Astrocyte of the spinal cord (primary cell): ENCODE data around the gene MBNL2.

Source experiments
- DNase-seq: peaks from one replicate; pipeline ENCODE4 v3.0.0; 2011; ENCODE audit warnings: low read depth, low spot score
- H3K4me3 ChIP-seq: 2 replicates; pipeline ENCODE4 v1.5.1; 2011; ENCODE audit warnings: low read depth, mild to moderate bottlenecking, low read length, moderate library complexity
- in situ Hi-C: cut with HindIII; loops from 2 replicates; pipeline ENCODE4 v1.10.0; 2017; ENCODE audit warnings: low sequenced_read_pairs
- TF ChIP-seq, protein P1 (sequence below): IDR thresholded peaks from 2 replicates; pipeline ENCODE4 v1.5.1; 2012; ENCODE audit warnings: low read depth, mild to moderate bottlenecking, low read length, inconsistent platforms

MBNL2 gene

DNA sequence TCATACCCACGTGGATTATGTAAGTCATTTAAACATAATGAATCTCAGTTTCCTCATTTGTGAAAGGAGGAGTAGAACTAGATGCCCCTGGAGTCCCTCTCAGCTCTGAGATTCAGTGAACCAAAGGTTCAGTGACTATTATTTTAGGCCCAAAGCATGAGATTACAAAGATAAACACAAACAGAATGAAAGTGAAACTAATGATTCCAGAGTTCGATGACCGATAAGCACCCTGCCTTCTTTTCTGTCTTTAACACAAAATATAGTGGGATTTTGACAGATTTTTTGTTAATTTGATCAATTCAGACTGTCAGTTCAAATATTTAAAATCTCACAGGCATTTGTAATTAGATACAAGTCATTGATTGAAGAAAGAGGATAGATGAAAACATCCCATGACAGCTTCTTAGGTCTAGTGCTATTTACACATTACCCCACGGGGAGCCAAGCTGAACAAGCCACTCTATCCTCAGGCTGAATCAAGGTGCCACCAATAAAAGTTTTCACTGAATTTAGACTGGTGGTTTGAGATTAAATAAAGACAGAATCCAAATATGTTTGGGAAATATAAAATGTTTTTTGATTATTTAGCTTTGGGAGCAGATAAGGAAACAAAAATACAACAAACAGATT lies 147.2 kb downstream of the MBNL2 start:
- DNase-seq: no peak
- in situ Hi-C loops: no loop called here

DNA sequence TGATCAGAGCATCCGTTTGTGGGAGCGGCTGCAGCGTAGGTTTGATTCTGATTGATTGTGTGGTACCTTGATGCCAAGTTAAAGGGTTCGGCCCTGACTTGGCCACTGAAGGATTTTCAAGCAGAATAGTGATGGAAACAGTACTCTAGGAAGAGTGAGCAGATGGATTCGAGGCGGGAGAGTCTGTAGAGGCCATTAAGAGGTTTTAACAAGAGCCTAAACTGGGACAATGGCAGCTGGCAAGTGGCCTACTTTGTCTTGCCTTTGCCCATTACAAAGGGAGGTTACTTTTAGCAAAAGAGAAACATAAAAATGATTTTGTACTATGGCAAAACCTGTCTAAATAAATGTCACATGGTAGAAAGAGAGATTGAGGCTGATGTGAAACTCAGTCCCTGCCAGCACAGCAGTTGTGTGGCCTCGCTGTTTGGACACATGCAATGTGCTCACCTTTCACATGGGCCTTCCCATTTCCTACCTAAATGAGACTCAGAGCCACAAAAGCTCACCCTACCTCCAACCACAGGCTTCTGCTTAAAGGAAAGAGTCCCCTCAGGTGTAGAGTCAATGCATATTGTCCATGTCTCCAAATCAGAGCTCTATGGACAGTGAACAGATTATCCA lies 149.5 kb downstream of the MBNL2 start:
- no peak overlapping the region for H3K4me3 ChIP-seq
- in situ Hi-C loops: no loop called here
- TF ChIP-seq, protein P1, sequence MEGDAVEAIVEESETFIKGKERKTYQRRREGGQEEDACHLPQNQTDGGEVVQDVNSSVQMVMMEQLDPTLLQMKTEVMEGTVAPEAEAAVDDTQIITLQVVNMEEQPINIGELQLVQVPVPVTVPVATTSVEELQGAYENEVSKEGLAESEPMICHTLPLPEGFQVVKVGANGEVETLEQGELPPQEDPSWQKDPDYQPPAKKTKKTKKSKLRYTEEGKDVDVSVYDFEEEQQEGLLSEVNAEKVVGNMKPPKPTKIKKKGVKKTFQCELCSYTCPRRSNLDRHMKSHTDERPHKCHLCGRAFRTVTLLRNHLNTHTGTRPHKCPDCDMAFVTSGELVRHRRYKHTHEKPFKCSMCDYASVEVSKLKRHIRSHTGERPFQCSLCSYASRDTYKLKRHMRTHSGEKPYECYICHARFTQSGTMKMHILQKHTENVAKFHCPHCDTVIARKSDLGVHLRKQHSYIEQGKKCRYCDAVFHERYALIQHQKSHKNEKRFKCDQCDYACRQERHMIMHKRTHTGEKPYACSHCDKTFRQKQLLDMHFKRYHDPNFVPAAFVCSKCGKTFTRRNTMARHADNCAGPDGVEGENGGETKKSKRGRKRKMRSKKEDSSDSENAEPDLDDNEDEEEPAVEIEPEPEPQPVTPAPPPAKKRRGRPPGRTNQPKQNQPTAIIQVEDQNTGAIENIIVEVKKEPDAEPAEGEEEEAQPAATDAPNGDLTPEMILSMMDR: no peak
- DNase-seq: no peak

More for the DNA sequence above, 147.2 kb downstream of the MBNL2 start:
- H3K4me3 ChIP-seq: peak overlapping the region; percentile 17
- TF ChIP-seq, protein P1: no peak

DNA sequence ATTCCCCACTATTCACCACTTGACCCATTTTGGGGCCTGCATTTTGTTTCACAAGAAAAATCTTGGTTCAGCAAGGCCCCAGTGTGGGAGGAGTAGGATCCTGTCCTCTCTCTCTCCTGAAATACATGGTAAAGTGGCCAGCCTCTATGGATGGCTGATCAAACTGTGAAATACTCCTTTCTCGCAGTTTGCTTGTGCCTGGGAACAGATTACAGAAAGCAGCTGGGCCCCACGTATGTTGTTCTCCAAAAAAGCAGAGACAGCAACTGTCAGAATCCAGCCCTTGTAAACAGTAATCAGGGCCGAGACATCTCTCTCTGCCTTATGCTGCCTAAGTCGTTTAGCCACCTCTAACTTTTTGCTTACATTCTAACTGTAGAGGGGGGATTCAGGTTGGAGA lies 150.8 kb downstream of the MBNL2 start:
- H3K4me3 ChIP-seq: no peak overlapping the region
- DNase-seq: no peak
- TF ChIP-seq, protein P1: no peak
- in situ Hi-C loops: no loop called here

DNA sequence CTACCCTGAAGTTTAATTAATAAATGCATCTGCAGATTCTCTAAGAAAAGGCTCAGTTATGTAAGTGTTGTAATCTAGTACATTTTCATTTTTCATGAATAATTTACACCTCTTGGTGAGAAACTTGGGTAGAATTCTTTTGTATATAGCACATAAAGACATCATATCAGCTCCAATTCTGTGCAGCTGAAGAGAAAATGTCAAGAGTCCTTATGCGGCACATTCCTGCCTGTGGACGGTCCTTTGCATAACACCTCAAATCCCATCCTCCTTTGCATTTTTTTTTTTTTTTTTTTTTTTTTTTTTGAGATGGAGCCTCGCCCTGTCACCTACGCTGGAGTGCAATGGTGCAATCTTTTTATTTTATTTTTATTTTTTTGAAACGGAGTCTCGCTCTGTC lies 151.7 kb downstream of the MBNL2 start:
- no peak overlapping the region for H3K4me3 ChIP-seq
- in situ Hi-C loops: no loop called here
- DNase-seq: no peak
- TF ChIP-seq, protein P1: no peak

DNA sequence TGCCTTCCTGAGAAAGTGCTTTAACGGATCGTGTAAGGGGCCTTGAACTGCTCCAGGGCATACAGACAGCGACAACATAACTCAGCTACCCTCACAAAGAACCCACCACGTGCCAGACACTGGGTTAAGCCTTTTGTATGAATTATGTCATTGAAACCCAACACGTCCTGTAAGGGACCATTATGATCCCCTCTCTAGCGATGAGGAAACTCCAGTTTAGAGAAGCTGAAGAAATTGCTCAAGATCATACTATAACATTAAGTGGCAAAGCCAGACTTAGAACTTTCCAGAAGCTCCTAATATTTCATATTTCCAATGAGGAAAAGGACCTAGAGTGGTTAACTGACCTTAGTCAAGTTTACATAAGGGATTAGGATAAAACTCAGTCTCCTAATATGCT lies 154.8 kb downstream of the MBNL2 start:
- no peak for DNase-seq
- TF ChIP-seq, protein P1: no peak
- H3K4me3 ChIP-seq: no peak overlapping the region
- in situ Hi-C loops: no loop called here

DNA sequence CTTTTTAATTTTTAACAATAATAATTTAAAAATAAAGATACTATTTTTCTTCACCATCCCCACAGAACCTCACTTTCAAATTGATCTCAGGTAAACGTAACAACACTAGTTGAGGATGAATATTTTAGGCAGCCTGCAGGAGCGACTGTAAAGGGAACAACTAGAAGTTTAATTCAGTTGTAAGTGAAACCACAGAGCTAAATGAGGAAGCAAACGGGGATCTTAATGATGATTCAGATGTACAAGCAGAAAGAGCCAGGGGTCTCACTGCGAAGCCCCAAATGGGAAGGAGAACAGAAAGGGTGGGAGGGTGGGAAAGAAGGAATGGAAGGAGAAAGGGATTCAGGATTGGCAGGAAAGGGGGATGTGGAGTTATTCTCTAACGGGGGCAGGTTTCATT lies 157.3 kb downstream of the MBNL2 start:
- in situ Hi-C loops: no loop called here
- H3K4me3 ChIP-seq: no peak overlapping the region
- TF ChIP-seq, protein P1: no peak
- no peak for DNase-seq
